Fibroblast of pulmonary artery (primary cell): ENCODE results near the gene TMCC2.
A peak's percentile ranks its signal among the peaks of the same experiment; 100 is the strongest.

Experiments
- DNase-seq: peaks from one replicate; pipeline ENCODE4 v3.0.0-alpha.2; 2010; ENCODE audit warnings: low read depth
- H3K4me3 ChIP-seq: replicated peaks from 2 replicates; pipeline ENCODE4 v1.5.1; 2011; ENCODE audit warnings: low read depth, mild to moderate bottlenecking, control low read depth, low read length, moderate library complexity
- CTCF ChIP-seq: IDR thresholded peaks from 2 replicates; pipeline ENCODE4 v1.5.1; 2011; ENCODE audit warnings: mild to moderate bottlenecking, control low read depth, low read length, inconsistent platforms; ENCODE audit errors: missing control alignments

The TMCC2 gene

GRCh38 chr1:205286335-205286950 is 58.7 kb downstream of the TMCC2 start:
- no peak for DNase-seq
- TF ChIP-seq CTCF, result no peak
- H3K4me3 ChIP-seq, result no peak overlapping the region

GRCh38 chr1:205287076-205287475 is 59.3 kb downstream of the TMCC2 start:
- no peak for DNase-seq
- TF ChIP-seq CTCF, result no peak
- no peak overlapping the region for H3K4me3 ChIP-seq

- DNase-seq, result no peak
- H3K4me3 ChIP-seq, result no peak overlapping the region
- TF ChIP-seq CTCF, result no peak
Measured at GRCh38 chr1:205287767-205288559, 60.2 kb downstream of the TMCC2 start.

- H3K4me3 ChIP-seq, result no peak overlapping the region
- TF ChIP-seq CTCF, result no peak
- no peak for DNase-seq
Measured at GRCh38 chr1:205291596-205291995, 63.9 kb downstream of the TMCC2 start.

- H3K4me3 ChIP-seq, result no peak overlapping the region
- no peak for TF ChIP-seq CTCF
- DNase-seq, result no peak
Measured at GRCh38 chr1:205293350-205294074, 65.8 kb downstream of the TMCC2 start.

- H3K4me3 ChIP-seq, result no peak overlapping the region
- no peak for TF ChIP-seq CTCF
Measured at GRCh38 chr1:205294175-205294917, 66.6 kb downstream of the TMCC2 start.

More at GRCh38 chr1:205294175-205294917, 66.6 kb downstream of the TMCC2 start:
- peak; percentile 93 for DNase-seq
